Measurements from ENCODE around the gene NOXO1.
"Not testable (repeated sequence)": the region's sequence is repeated elsewhere in the genome, so short reads cannot be mapped to it uniquely, and the experiment has no call there.

Gene NOXO1

DNA sequence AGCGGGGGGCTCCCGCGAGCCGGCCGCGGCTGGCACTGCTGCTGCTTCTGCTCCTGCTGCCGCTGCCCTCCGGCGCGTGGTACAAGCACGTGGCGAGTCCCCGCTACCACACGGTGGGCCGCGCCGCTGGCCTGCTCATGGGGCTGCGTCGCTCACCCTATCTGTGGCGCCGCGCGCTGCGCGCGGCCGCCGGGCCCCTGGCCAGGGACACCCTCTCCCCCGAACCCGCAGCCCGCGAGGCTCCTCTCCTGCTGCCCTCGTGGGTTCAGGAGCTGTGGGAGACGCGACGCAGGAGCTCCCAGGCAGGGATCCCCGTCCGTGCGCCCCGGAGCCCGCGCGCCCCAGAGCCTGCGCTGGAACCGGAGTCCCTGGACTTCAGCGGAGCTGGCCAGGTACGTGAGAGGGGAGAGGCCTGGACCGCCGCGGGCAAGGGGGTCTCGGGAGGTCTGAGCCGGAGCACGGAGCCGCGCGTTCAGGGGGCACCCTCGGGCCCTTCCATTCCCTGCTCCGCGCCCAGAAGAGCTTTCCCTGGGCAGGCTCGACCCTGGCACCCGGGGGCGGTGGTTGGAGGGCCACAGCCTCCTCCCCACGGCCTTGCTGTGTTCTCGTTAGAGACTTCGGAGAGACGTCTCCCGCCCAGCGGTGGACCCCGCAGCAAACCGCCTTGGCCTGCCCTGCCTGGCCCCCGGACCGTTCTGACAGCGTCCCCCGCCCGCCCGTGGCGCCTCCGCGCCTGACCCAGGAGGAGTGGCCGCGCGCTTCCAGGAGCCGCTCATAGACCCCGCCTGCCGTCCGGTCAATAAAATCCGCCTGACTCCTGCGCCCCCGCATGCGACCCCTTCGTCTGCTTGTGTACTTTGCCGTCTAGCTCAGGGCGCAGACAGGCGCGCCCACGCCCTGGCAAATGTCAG is 38.9 kb upstream of the NOXO1 start:
- TF ChIP-seq, protein P1, sequence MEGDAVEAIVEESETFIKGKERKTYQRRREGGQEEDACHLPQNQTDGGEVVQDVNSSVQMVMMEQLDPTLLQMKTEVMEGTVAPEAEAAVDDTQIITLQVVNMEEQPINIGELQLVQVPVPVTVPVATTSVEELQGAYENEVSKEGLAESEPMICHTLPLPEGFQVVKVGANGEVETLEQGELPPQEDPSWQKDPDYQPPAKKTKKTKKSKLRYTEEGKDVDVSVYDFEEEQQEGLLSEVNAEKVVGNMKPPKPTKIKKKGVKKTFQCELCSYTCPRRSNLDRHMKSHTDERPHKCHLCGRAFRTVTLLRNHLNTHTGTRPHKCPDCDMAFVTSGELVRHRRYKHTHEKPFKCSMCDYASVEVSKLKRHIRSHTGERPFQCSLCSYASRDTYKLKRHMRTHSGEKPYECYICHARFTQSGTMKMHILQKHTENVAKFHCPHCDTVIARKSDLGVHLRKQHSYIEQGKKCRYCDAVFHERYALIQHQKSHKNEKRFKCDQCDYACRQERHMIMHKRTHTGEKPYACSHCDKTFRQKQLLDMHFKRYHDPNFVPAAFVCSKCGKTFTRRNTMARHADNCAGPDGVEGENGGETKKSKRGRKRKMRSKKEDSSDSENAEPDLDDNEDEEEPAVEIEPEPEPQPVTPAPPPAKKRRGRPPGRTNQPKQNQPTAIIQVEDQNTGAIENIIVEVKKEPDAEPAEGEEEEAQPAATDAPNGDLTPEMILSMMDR (IDR thresholded peaks at IDR 0.05; ENCODE audit: borderline replicate concordance, insufficient read depth, low read depth, low read length), result no peak
- no peak overlapping the region for H3K4me3 ChIP-seq (ENCODE audit: low read depth, low read length)

DNA sequence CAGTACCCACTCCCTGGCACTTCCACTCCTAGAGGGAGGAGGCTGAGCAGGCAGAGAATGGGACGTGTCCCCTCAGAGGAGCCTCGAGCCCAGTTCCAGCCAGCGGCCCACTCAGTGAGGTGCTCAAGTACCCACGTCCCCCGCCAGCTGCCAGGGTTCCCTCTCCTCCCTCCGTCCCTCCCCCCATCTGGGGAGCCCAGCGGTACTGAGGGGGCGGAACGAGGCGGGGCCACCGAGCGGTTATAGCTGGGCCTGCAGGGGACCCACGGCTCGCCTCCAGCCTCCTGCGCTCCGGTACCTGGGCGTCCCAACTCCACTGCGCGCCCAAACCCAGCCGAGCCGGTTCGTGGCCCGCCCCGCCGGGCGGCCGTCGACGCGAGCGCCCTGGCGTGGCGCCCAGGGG is 38.2 kb upstream of the NOXO1 start, which contains the start of gene NPW:
NPW (plus strand) TSS at position 268 of the 403 bp plus-strand sequence.
- H3K4me3 ChIP-seq (ENCODE audit: low read depth, low read length), result no peak within 1 kb of the TSS

DNA sequence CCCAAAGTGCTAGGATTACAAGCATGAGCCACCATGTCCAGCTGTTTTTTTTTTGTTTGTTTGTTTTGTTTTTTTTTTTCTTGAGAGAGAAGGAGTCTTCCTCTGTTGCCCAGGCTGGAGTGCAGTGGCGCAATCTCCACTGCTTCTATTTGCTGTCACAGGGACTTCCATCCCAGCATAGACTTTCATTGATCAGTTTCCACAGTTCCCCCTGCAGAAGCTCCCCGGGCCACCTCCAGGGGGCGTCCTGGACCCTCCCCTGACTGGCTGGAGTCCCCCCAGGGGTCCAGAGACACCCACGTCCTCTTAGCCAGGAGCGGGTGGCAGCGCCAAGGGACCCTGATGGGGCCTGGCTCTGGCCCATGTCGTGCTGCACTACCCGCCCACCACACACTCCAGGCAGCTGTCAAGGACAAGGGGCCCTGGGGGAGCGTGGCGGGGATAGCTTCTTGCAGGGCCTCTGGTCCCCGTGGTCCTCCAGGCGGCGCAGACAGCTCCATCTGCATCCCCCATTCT is 35.2 kb upstream of the NOXO1 start:
- TF ChIP-seq, protein P1 (IDR thresholded peaks at IDR 0.05; ENCODE audit: borderline replicate concordance, insufficient read depth, low read depth, low read length), result peak; percentile 65
- no peak overlapping the region for H3K4me3 ChIP-seq (ENCODE audit: low read depth, low read length)

More for the DNA sequence above, 38.2 kb upstream of the NOXO1 start, which contains the start of gene NPW:
- TF ChIP-seq, protein P1 (IDR thresholded peaks at IDR 0.05; ENCODE audit: borderline replicate concordance, insufficient read depth, low read depth, low read length), result no peak

DNA sequence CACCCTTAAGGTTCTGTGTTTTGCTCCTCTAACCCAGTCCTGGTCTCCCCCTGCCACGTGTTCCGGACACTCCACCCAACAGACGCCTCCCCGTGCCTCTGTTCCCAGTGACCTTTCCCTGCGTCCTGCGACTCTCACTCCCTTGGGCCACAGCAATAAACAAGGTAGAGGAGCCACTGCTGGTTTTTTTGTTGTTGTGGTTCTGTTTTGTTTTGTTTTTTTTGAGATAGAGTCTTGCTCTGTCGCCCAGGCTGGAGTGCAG is 34.6 kb upstream of the NOXO1 start:
- TF ChIP-seq, protein P1 (IDR thresholded peaks at IDR 0.05; ENCODE audit: borderline replicate concordance, insufficient read depth, low read depth, low read length), result no peak
- H3K4me3 ChIP-seq (ENCODE audit: low read depth, low read length), result no peak overlapping the region

DNA sequence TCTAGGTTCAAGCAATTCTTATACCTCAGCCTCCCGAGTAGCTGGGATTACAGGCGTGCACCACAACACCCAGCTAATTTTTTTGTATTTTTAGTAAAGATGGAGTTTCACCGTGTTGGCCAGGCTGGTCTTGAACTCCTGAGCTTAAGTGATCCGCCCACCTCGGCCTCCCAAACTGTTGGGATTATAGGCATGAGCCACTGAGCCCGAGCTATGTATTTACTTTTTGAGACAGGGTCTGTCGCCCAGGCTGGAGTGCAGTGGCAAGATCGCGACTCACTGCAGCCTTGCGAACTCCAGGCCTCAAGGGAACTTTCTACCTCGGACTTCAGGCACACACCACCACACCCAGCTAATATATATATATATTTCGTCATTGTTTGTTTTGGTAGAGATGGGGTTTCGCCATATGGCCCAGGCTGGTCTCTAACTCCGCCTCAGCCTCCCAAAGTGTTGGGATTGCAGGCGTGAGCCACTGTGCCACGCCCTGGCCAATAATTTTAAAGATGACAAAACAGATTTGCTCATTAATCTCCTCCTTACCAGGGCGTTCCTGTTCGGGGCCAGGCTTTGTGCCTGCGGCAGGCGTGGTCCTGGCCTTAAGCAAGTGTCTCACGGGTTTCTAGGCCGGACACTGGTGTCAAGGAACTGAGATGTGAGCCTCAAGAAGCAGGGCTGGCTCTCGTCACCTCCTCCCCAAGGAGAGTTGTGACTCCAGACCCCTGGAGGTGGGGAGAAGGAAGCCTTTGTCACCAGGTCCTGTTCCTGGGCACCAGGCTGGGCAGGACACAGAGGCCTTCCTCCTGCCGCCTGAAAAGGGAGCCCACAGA is 34.1 kb upstream of the NOXO1 start:
- no peak overlapping the region for H3K4me3 ChIP-seq (ENCODE audit: low read depth, low read length)
- TF ChIP-seq, protein P1 (IDR thresholded peaks at IDR 0.05; ENCODE audit: borderline replicate concordance, insufficient read depth, low read depth, low read length), result no peak

DNA sequence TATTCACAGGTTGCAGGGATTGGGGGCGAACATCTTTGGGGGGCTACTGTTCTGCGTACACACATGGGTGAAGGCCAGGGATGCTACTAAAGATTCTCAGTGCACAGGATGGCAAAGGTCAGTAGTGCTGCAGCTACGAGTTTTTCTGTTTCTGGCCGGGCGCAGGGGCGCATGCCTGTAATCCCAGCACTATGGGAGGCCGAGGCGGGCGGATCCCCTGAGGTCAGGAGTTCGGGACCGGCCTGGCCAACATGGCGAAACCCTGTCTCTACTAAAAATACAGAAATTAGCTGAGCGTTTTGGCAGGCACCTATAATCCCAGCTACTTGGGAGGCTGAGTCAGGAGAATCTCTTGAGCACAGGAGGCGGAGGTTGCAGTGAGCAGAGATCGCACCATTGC is 32.3 kb upstream of the NOXO1 start:
- no peak overlapping the region for H3K4me3 ChIP-seq (ENCODE audit: low read depth, low read length)
- TF ChIP-seq, protein P1 (IDR thresholded peaks at IDR 0.05; ENCODE audit: borderline replicate concordance, insufficient read depth, low read depth, low read length), result no peak

DNA sequence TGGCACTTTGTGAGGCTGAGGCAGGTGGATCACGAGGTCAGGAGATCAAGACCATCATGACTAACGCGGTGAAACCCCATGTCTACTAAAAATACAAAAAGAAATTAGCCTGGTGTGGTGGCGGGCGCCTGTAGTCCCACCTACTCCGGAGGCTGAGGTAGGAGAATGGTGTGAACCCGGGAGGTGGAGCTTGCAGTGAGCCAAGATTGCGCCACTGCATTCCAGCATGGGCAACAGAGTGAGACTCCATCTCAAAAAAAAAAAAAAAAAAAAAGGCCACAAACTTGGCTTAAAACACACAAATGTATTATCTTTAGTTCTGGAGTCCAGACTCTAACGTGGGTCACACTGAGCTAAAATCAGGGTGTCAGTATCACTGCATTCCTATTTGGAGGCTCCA is 30.5 kb upstream of the NOXO1 start:
- not testable (repeated sequence) for H3K4me3 ChIP-seq (ENCODE audit: low read depth, low read length)

Data from GM12875 (cell line).